Keratinocyte (primary cell): ENCODE results near the gene LMNTD1. TPM values are rescaled to one million over a fixed set of nuclear protein-coding genes. Genes with fewer than 3 reads are reported as not detected.

Experiments
- DNase-seq: peaks from one replicate; pipeline ENCODE4 v3.0.0-alpha.2; 2011; ENCODE audit warnings: low read depth, missing footprints, low spot score
- FAIRE-seq: peaks from 2 replicates; lab custom pipeline; 2011; peaks lifted over from hg19 to GRCh38; lab: Jason Lieb, UNC
- H2AFZ ChIP-seq: 2 replicates; pipeline ENCODE4 v1.6.0; 2012; ENCODE audit warnings: low read length, control low read depth, inconsistent platforms; ENCODE audit not compliant: control insufficient read depth
- H3K27ac ChIP-seq: 2 replicates; pipeline ENCODE4 v1.5.1; 2011; ENCODE audit warnings: low read length; ENCODE audit not compliant: control insufficient read depth, insufficient read depth
- H3K27me3 ChIP-seq: 3 replicates; pipeline ENCODE4 v1.6.0; 2011; ENCODE audit warnings: low read length; ENCODE audit not compliant: control insufficient read depth, insufficient read depth; ENCODE audit errors: extremely low read depth
- H3K36me3 ChIP-seq, 2 experiments: 2 replicates in 1 of 2; 3 replicates in 1 of 2; pipeline ENCODE4 v1.5.1; 2011; ENCODE audit warnings: low read length in 2 of 2, mild to moderate bottlenecking in 1 of 2; ENCODE audit not compliant: control insufficient read depth in 2 of 2, insufficient read depth in 2 of 2; ENCODE audit errors: extremely low read depth in 1 of 2
- H3K4me1 ChIP-seq: 3 replicates; pipeline ENCODE4 v1.5.1; 2011; ENCODE audit warnings: low read length; ENCODE audit not compliant: control insufficient read depth, insufficient read depth; ENCODE audit errors: extremely low read depth
- H3K4me2 ChIP-seq: 3 replicates; pipeline ENCODE4 v1.6.0; 2011; ENCODE audit warnings: low read depth, low read length; ENCODE audit not compliant: control insufficient read depth, insufficient read depth; ENCODE audit errors: extremely low read depth
- H3K4me3 ChIP-seq, 3 experiments: fragments of 200-600 bp in 1 of 3; sonication (generic) in 1 of 3; 2 replicates in 2 of 3; 3 replicates in 1 of 3; pipeline ENCODE4 v1.5.1; 2011 to 2016; ENCODE audit warnings: low read length in 3 of 3, mild to moderate bottlenecking in 3 of 3, control low read depth in 2 of 3, inconsistent platforms in 1 of 3, low read depth in 1 of 3, mixed read lengths in 1 of 3, mixed run types in 1 of 3, moderate library complexity in 1 of 3; ENCODE audit not compliant: control insufficient read depth in 2 of 3, insufficient read depth in 2 of 3; ENCODE audit errors: extremely low read depth in 1 of 3
- H3K79me2 ChIP-seq: 2 replicates; pipeline ENCODE4 v1.6.0; 2012; ENCODE audit warnings: low read length; ENCODE audit not compliant: control insufficient read depth, insufficient read depth
- H3K9ac ChIP-seq: 3 replicates; pipeline ENCODE4 v1.6.0; 2011; ENCODE audit warnings: low read length; ENCODE audit not compliant: control insufficient read depth, insufficient read depth; ENCODE audit errors: extremely low read depth
- H3K9me1 ChIP-seq: 3 replicates; pipeline ENCODE4 v1.6.0; 2011; ENCODE audit warnings: low read length; ENCODE audit not compliant: control insufficient read depth, insufficient read depth; ENCODE audit errors: extremely low read depth
- H3K9me3 ChIP-seq: 2 replicates; pipeline ENCODE4 v1.5.1; 2012; ENCODE audit warnings: low read depth, low read length; ENCODE audit not compliant: control insufficient read depth
- H4K20me1 ChIP-seq: 3 replicates; pipeline ENCODE4 v1.6.0; 2011; ENCODE audit warnings: low read length; ENCODE audit not compliant: control insufficient read depth, insufficient read depth; ENCODE audit errors: extremely low read depth
- EZH2 ChIP-seq: IDR thresholded peaks from one replicate; pipeline ENCODE4 v1.6.1; 2012; ENCODE audit warnings: inconsistent platforms, mild to moderate bottlenecking, low read length, moderate library complexity
- dilution Hi-C: fragments of 300-500 bp; cut with MboI; formaldehyde crosslinking; loops from one replicate; pipeline ENCODE4 v1.7.0; 2020; ENCODE audit warnings: low sequenced_read_pairs; ENCODE audit not compliant: extremely low pct_ligation_motif_present
- polyA plus RNA-seq, 5 experiments: library from polyadenylated mRNA; depleted of rRNA in 3 of 5; stranded (reverse) in 3 of 5; stranded (forward) in 1 of 5; unstranded in 1 of 5; fragments of >200 nt; gene quantifications; 1 replicate in 1 of 5; 2 replicates in 3 of 5; 3 replicates in 1 of 5; pipeline versions ENCODE4 v1.2.1 to v1.2.3, GENCODE V29; 2011 to 2012; ENCODE audit warnings: missing spikeins in 2 of 5, low read depth in 1 of 5, low replicate concordance in 1 of 5
- TF ChIP-seq, protein P1 (sequence below), 3 experiments: IDR thresholded peaks in 1 of 3; conservative IDR thresholded peaks in 1 of 3; optimal IDR thresholded peaks in 1 of 3; 2 replicates in 2 of 3; 3 replicates in 1 of 3; pipeline versions ENCODE3 to v1.5.1; 2011; ENCODE audit warnings: low read length in 3 of 3, mild to moderate bottlenecking in 3 of 3, moderate library complexity in 2 of 3, control low read depth in 1 of 3, inconsistent platforms in 1 of 3; ENCODE audit not compliant: insufficient read depth in 2 of 3; ENCODE audit errors: extremely low read depth in 1 of 3

LMNTD1 gene
- polyA plus RNA-seq, 1 donor (not counting 4 experiments of a cell fraction or from before 2014, with no cell fraction given): 0.42 TPM

- H3K36me3 ChIP-seq: no peaks in the 10 kb centered on the region
- no peaks in the 10 kb centered on the region for H4K20me1 ChIP-seq
- no peak overlapping the region for H3K9ac ChIP-seq
- H3K79me2 ChIP-seq: no peaks in the 10 kb centered on the region
- dilution Hi-C loops: no loop called here
- H3K9me3 ChIP-seq: no peaks in the 10 kb centered on the region
- H3K27me3 ChIP-seq: no peaks in the 10 kb centered on the region
- FAIRE-seq: peak; percentile 39
- no peak overlapping the region for H3K27ac ChIP-seq
- TF ChIP-seq, protein P1, sequence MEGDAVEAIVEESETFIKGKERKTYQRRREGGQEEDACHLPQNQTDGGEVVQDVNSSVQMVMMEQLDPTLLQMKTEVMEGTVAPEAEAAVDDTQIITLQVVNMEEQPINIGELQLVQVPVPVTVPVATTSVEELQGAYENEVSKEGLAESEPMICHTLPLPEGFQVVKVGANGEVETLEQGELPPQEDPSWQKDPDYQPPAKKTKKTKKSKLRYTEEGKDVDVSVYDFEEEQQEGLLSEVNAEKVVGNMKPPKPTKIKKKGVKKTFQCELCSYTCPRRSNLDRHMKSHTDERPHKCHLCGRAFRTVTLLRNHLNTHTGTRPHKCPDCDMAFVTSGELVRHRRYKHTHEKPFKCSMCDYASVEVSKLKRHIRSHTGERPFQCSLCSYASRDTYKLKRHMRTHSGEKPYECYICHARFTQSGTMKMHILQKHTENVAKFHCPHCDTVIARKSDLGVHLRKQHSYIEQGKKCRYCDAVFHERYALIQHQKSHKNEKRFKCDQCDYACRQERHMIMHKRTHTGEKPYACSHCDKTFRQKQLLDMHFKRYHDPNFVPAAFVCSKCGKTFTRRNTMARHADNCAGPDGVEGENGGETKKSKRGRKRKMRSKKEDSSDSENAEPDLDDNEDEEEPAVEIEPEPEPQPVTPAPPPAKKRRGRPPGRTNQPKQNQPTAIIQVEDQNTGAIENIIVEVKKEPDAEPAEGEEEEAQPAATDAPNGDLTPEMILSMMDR (optimal IDR thresholded peaks at IDR 0.05 in 1 of 3, IDR thresholded peaks at IDR 0.05 in 1 of 3, conservative IDR thresholded peaks at IDR 0.05 in 1 of 3; ENCODE audit: extremely low read depth in 1 of 3, insufficient read depth in 2 of 3, low read length in 3 of 3): no peak
- no peak for TF ChIP-seq EZH2
- H2AFZ ChIP-seq: no peak overlapping the region
- H3K4me1 ChIP-seq: peaks cover 14% of the 10 kb centered on the region
- H3K9me1 ChIP-seq: no peaks in the 10 kb centered on the region
- no peak for DNase-seq
- no peak overlapping the region for H3K4me3 ChIP-seq
- H3K4me2 ChIP-seq: no peak overlapping the region
These were observed 96.6 kb downstream of the LMNTD1 start for GRCh38 chr12:25456474-25456873.

GRCh38 chr12:25455696-25456095, 97.4 kb downstream of the LMNTD1 start:
- no peaks in the 10 kb centered on the region for H3K27me3 ChIP-seq
- no peaks in the 10 kb centered on the region for H3K36me3 ChIP-seq
- peaks cover 14% of the 10 kb centered on the region for H3K4me1 ChIP-seq
- H3K27ac ChIP-seq: no peak overlapping the region
- no peak overlapping the region for H3K4me3 ChIP-seq
- no peaks in the 10 kb centered on the region for H4K20me1 ChIP-seq
- no peak overlapping the region for H3K4me2 ChIP-seq
- no peak for FAIRE-seq
- no peak for DNase-seq
- TF ChIP-seq EZH2: no peak
- TF ChIP-seq, protein P1 (optimal IDR thresholded peaks at IDR 0.05 in 1 of 3, IDR thresholded peaks at IDR 0.05 in 1 of 3, conservative IDR thresholded peaks at IDR 0.05 in 1 of 3; ENCODE audit: extremely low read depth in 1 of 3, insufficient read depth in 2 of 3, low read length in 3 of 3): no peak
- H3K79me2 ChIP-seq: no peaks in the 10 kb centered on the region
- no peaks in the 10 kb centered on the region for H3K9me3 ChIP-seq
- H3K9me1 ChIP-seq: no peaks in the 10 kb centered on the region
- dilution Hi-C loops: no loop called here
- H2AFZ ChIP-seq: no peak overlapping the region
- H3K9ac ChIP-seq: no peak overlapping the region
